Measurements from ENCODE around the gene CPOX. TPM values are rescaled to one million over a fixed set of nuclear protein-coding genes. Genes with fewer than 3 reads are reported as not detected.

The CPOX gene
- total RNA-seq, 4 donors from 2014 or later: 16.8 to 68.5 (median 36.0) TPM

GRCh38 chr3:98550833-98551232, 42.6 kb downstream of the CPOX start:
- peaks cover 0 to 12% (median 5%) of the 10 kb centered on the region in 4 donors for H3K4me1 ChIP-seq
- H3K27me3 ChIP-seq: no peaks in the 10 kb centered on the region
- H3K9me3 ChIP-seq: no peaks in the 10 kb centered on the region
- no peak for DNase-seq
- peak overlapping the region in 2 of 4 donors; percentile 63 to 75 for H3K27ac ChIP-seq
- no peak overlapping the region for H3K4me3 ChIP-seq
- TF ChIP-seq, protein P1, sequence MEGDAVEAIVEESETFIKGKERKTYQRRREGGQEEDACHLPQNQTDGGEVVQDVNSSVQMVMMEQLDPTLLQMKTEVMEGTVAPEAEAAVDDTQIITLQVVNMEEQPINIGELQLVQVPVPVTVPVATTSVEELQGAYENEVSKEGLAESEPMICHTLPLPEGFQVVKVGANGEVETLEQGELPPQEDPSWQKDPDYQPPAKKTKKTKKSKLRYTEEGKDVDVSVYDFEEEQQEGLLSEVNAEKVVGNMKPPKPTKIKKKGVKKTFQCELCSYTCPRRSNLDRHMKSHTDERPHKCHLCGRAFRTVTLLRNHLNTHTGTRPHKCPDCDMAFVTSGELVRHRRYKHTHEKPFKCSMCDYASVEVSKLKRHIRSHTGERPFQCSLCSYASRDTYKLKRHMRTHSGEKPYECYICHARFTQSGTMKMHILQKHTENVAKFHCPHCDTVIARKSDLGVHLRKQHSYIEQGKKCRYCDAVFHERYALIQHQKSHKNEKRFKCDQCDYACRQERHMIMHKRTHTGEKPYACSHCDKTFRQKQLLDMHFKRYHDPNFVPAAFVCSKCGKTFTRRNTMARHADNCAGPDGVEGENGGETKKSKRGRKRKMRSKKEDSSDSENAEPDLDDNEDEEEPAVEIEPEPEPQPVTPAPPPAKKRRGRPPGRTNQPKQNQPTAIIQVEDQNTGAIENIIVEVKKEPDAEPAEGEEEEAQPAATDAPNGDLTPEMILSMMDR (IDR thresholded peaks at IDR 0.05): no peak
- H3K36me3 ChIP-seq: no peaks in the 10 kb centered on the region

DNA sequence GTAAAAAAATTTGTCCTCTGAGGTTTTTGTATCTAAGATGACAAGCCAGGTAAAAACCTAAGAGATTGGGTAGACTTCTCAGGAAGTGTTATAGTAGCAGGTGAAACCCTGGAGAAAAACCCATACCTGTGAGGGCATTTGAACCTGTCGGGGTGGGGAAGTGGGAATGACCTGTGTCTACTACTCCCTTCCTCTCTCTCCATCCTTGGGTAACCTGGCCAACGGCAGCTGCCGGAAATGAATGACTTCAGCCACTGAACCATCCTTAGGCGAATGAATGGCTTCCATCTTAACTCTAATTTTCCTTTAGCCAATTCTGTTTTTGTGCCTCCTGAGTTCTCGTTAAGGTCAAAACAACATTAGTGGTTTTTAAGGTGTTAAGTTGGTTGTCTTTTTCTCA, 44.9 kb downstream of the CPOX start:
- H3K9me3 ChIP-seq: no peaks in the 10 kb centered on the region
- no peak overlapping the region for H3K27ac ChIP-seq
- no peaks in the 10 kb centered on the region for H3K27me3 ChIP-seq
- TF ChIP-seq, protein P1 (IDR thresholded peaks at IDR 0.05): no peak
- TF ChIP-seq POLR2A (IDR thresholded peaks at IDR 0.05): no peak
- H3K4me3 ChIP-seq: no peak overlapping the region
- DNase-seq: no peak
- H3K4me1 ChIP-seq: peaks cover 0 to 12% (median 5%) of the 10 kb centered on the region in 4 donors
- no peaks in the 10 kb centered on the region for H3K36me3 ChIP-seq

DNA sequence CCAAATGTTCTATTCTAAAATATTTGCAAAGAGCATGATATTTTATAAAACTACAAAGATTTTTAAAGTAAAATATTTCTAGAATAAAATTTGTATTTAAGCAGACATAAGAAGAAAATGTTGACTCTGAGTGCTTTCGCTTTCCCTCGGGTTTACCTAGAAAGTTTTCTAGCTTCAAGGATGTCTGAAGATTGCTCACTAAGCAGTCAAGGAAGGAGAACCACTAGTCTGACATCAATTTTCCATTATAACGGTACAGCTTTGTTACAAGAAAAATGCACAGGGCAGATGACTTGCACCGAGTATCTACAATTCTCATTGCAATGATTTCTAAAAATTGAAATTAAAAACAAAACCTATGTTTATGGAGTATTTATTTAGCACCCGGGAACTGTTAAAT, 47.5 kb downstream of the CPOX start:
- Histone ChIP-seq H3K9me3 (no peaks in the 10 kb centered on the region), H3K4me1 (no peaks in the 10 kb centered on the region), H3K4me3 (no peak overlapping the region), H3K27me3 (no peaks in the 10 kb centered on the region), H3K36me3 (no peaks in the 10 kb centered on the region), H3K27ac (peak overlapping the region in 1 of 4 donors; percentile 13)
- TF ChIP-seq, protein P1 (IDR thresholded peaks at IDR 0.05): no peak
- no peak for TF ChIP-seq POLR2A (IDR thresholded peaks at IDR 0.05)
- DNase-seq: no peak

DNA sequence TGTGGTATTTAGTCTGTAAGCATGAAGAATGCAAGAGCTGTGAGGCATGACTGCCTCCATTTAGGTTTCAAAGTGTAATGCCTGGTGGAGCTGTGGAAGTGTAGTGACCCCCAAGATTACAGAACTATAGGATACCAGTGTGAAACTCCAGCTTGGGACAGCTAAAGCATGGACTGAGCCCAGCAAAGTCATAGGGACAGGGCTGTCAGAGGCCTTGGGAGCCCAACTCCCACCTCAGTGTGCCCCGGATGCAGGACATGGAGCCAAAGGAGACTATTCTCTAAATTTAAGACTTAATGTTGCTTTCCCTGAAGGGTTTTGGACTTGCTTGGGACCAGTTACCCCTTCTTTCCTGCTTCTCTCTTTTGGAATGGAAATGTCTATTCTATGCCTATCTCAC, 50.8 kb downstream of the CPOX start:
- Histone ChIP-seq H3K4me3 (no peak overlapping the region), H3K9me3 (no peaks in the 10 kb centered on the region), H3K27me3 (no peaks in the 10 kb centered on the region), H3K27ac (no peak overlapping the region), H3K4me1 (no peaks in the 10 kb centered on the region), H3K36me3 (no peaks in the 10 kb centered on the region)
- no peak for DNase-seq
- no peak for TF ChIP-seq POLR2A (IDR thresholded peaks at IDR 0.05)
- TF ChIP-seq, protein P1 (IDR thresholded peaks at IDR 0.05): no peak

GRCh38 chr3:98541695-98542094, 51.7 kb downstream of the CPOX start:
- TF ChIP-seq, protein P1 (IDR thresholded peaks at IDR 0.05): no peak
- no peak for TF ChIP-seq POLR2A (IDR thresholded peaks at IDR 0.05)
- Histone ChIP-seq H3K36me3 (no peaks in the 10 kb centered on the region), H3K9me3 (no peaks in the 10 kb centered on the region), H3K27ac (no peak overlapping the region), H3K27me3 (no peaks in the 10 kb centered on the region), H3K4me3 (no peak overlapping the region), H3K4me1 (no peaks in the 10 kb centered on the region)
- no peak for DNase-seq

DNA sequence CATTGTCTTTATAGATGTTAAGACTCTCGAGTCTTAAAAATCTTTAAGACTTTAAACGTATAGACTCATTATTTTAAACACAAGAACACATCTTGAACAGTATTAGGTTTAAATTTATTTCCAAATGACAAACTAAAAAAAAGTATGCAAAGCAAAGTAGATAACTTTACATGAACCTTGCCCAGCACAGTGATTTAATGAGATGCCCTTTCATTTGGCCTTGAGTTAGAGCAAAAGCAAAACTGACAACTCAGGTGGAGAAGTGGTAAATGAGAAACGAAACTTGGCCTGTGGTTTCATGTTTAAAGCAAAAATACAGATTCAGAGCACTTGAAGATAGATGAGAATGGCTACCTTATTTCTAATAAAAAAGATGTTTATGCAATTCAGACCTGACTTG, 53.1 kb downstream of the CPOX start:
- no peak for DNase-seq
- peak overlapping the region in 3 of 4 donors; percentile 12 to 32 (median 14) for H3K27ac ChIP-seq

More for the DNA sequence above, 53.1 kb downstream of the CPOX start:
- no peaks in the 10 kb centered on the region for H3K4me1 ChIP-seq
- TF ChIP-seq, protein P1 (IDR thresholded peaks at IDR 0.05): no peak
- TF ChIP-seq POLR2A (IDR thresholded peaks at IDR 0.05): no peak
- no peak overlapping the region for H3K4me3 ChIP-seq
- no peaks in the 10 kb centered on the region for H3K36me3 ChIP-seq
- H3K27me3 ChIP-seq: no peaks in the 10 kb centered on the region
- H3K9me3 ChIP-seq: no peaks in the 10 kb centered on the region

Data from Peyer's patch (tissue), 4 donors.